NCI-H748 (cell line): ENCODE data around the gene WNT4.
"Not testable (repeated sequence)": the region's sequence is repeated elsewhere in the genome, so short reads cannot be mapped to it uniquely, and the experiment has no call there.

ENCODE experiments used
- DNase-seq: peaks from one replicate; lab custom pipeline; 2025; ENCODE audit not compliant: unreplicated experiment; lab: John Stamatoyannopoulos, UW

The WNT4 gene

DNA sequence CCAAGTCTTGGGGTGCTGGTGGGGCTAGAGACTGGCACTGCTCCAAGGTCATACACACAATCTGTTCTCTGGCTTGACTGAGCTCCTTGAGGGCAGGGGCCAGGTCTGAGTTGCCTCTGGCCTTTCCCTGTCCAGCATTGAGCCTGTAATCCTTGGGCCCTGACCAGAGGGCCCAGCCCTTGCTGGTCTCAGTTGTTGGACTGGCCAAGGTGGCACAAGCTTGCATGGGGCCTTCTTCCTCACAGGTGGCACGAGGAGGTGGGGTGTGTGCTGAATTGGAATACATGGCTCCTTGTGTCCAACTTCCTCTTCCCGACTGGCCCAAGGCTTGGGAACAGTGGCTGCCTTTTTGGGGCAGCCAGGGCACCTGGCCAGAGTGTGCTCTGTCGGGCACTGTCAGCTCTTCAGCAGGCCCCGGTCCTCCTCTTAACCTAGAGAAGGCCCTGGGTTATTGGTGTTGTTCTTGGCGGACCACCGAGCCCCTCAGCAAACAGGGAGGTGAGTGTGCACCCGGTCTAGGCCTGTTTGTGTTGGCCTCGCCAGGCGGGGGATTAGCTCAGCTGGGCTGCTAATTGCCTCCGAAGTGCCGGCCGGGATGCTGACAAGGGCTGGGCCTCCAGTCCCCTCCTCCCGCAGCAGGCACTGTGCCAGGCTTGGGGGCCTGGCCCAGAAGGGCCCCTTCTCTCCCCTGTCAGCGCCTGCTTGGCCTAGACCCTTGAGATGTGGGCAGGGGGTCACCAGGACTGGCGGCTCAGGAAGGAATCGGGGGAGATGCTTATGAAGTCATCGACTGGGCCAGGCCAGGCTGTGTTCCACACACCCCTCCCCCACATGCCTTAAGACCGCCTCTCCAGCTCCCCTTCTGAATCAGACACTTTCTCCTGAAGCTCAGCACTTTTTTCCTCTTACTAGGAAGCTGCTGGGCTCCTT, 28.5 kb downstream of the WNT4 start:
- DNase-seq, result peak; percentile 4

DNA sequence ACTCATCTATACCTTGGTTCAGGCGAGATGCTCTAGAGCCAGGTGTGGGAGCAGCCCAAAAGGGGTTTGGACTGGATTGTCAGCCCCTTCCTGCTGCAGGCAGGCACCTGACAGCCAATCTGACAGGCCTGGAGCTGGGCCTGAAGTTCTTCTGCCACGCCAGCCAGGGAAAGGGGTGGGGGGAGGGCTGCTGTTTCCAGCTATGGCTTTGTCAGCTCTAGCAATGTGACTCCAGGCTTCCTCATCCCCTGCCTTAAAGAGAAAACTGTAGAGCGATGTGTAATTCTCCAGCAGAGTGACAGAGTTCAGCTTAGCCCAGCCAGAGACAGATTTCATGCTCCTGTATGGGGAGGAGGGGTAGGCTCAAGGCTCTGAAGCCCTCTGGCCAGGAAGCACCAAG, 30.3 kb downstream of the WNT4 start:
- DNase-seq, result no peak

DNA sequence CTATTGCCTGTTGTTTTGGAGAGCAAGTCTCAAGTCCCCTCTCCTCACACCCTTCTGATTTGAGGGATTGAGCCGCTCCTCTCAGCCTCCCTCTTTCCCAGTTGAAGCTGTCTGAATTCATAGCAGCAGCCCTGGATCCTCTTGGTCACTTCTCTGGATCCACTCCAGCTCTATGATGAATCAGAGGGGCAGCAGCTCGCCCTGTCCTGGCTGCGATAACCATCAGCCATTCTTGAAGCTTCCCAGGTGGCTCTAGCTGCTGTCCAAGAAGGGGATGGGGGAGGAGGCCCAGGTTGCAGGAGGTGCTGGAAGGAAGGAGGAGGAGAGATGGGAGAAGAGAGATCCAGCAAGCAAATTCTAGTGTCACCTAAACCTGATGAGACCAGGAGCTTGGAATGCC, 31.3 kb downstream of the WNT4 start:
- no peak for DNase-seq

DNA sequence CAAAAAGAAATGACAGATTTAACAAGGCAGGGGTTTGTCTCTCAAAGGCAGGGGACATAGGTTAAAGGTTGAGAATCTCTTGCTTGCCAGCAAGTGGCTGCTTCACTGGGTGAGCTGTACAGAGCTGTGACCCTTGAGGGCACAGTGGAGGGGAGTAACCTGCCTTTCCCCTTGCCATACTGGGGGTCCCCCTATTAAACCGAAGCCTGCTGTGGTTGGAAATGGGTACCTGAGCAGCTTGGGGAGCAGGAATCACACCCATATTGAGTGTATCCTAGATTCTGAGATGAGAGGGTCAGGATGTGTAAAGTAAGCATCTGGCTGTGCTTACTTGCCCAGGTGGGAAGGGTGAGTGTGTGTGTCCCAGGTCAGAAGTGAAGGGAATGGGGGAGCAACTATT, 31.8 kb downstream of the WNT4 start:
- no peak for DNase-seq

DNA sequence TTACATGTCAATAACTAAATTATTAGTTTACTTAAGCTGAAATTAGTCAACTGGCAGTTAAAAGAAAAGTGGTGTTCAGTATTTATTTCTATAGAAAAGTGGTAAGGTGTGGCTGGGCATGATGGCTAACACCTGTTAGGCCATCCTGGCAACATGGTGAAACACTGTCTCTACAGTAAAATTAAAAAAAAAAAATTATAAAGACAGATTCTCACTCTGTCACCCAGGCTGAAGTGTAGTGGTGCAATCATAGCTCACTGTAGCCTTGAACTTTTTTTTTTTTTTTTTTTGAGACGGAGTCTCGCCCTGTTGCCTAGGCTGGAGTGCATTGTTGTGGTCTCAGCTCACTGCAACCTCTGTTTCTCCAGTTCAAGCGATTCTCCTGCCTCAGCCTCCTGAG, 32.9 kb downstream of the WNT4 start:
- DNase-seq, result peak; percentile 76

DNA sequence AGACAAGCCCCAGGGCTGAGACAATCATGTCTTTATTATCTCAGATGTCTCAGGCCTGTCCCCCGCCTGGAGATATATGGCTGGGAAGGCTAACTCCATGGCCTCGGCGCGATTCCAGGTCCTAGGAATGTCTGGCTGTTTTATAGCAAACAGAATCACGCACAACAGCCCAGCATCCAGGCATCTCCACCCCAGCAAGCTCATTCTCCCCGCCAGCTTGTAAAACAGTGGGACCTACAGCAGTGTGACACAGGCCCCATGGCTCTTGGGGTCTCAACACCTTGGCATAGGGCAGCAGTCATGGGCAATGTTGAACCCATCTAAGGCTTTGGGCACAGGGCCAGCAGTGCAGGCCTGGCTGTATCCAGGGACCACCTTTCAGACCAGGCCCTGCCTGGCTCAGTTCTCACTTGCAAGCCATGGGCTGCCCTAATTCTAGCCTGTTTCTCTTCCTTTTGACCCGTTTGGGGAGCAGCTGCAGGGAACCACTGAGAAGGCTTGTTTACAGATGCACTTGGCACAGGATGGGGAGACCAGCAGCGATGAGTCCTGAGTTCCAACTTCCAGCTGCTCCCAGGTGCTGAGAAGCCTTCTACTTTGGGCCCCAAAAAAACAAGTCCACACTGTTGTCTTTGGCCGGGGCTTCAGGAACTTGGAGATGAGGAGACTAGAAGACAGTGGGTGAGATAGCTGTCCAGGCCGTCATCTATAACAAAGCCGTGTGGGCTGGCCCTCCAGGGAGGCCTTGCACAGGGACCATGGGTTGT, 34.4 kb downstream of the WNT4 start:
- no peak for DNase-seq

DNA sequence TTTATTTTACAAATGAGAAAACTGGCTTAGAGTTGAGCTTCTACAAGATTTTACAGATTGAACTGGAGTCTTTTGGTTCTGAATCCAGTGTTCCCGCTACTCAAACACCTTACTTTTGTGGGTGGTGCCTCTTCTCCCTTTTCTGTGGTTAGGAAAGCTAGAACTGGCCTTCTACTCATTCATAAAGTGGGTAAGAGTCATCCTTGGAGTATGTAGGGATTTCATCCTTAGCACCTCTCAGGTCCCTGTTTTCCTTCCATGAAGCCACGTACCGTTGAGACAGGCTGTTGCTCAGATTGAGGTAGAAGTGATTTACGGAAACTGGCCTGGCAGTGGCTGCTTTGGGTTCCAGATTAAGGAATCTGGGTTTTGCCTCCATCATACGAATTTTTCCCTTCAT, 35.8 kb downstream of the WNT4 start:
- no peak for DNase-seq

DNA sequence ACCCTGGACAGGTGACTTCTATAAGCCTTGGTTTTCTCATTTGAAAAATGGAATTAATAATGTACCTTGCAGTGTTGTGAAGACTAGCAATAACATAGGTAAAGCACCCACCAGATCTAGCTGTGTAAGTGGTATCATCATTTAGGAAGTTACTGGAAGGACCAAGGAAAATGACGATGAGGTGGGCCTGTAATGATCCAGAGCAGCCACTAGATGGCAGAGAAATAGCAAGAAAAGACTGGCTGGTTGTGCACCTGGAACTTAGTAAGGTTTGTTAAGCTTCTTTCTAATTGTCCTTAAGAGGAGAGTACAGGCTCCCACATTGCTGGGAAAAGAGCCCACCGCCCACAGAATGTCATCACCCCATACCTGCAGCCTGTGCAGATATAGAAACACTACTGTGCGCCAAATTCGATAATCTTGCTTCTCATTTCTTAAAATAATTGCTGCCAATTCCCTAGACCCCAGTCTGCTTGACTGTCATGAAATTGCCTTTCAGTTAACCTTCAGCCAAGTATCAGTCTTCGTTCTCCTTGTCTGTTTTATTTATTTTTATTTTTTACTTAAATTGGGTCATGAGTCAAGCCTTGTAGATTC, 37.2 kb downstream of the WNT4 start:
- peak; percentile 53 for DNase-seq

DNA sequence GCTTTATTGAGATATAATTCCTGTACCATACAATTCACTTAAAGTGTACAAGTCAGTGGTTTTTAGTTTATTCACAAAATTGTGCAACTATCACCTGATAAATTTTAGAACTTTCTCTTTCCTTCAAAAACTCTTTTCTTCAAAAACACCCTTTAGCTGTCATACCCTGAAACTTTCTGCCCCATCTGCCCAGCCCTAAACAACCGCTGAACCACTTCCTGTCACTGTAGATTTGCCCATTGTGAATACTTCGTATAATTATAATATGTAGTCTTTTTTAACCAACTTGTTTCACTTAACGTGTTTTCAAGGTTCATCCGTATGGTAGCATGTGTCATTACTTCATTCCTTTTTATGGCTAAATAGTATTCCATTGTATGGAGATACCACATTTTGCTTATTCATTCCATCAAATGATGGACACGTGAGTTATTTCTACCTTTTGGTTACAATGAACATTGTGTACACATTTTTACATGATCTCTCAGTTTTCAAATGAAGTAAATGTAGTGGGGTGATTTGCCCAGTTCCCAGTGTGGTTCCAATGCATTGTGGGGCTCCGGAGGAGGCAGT, 37.9 kb downstream of the WNT4 start:
- no peak for DNase-seq

DNA sequence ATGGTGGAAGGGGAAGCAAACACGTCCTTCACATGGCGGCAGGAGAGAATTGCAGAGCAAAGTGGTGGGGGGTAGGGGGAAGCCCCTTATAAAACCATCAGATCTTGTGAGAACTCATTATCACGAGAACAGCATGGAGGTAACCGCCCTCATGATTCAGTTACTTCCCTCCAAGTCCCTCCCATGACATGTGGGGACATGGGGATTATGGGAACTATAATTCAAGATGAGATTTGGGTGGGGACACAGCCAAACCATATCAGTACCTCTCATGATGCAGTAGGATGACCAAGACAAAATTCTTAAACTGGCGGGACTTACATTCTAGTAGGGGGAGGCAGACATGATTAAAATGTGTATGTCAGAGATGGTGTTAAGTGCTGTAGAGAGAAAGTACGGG, 38.8 kb downstream of the WNT4 start:
- DNase-seq, result no peak

DNA sequence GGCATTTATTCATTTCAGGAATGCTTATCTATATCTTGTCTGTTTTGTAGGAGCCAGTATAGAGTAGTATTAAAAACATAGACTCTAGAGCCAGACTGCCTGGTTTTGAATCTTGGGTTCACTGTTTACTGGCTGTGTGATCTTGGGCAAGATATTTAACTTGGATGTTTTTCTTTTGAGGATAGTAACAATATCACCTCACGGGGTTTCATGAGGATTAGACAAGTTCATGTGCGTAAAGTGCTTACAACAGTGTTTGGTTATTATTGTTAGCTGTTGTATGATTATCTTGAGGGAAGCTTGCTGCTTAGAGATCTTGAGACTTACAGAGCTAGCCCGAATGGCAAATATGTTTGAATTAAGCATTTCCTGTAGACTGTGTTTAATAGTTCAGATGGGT, 40.2 kb downstream of the WNT4 start:
- DNase-seq, result no peak

DNA sequence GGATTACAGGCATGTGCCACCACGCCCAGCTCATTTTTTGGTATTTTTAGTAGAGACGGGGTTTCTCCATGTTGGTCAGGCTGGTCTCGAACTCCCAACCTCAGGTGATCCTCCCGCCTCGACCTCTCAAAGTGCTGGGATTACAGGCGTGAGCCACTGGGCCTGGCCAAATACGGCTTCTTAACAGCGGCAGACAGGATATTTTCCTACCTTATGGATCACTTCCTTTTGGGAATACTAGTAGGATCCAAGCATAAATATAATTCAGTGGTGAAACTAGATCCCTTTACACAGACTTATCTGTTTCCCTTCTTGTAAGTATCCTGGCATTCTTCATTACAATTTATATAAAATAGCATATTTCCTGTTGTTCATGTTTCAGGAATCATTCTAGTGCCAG, 40.9 kb downstream of the WNT4 start:
- no peak for DNase-seq

DNA sequence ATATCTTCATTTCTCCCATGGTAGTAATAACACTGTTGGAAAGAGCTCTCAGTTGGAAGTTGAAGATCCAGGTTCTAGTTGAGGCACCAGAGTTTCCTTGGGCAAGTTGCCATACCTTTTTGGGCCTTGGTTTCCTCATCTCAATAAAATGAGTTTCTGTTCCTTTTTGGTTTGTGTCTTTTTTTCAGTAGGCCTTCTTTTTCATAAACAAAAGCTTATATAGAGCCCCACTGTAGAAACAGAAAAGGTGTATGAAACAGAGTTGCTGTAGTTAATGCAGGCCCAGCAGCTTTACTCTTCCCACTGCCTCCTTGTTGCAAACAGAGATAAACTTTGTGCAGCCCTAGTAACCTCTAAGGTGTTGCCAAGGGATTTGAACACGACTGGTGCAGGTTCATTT, 41.7 kb downstream of the WNT4 start:
- no peak for DNase-seq

DNA sequence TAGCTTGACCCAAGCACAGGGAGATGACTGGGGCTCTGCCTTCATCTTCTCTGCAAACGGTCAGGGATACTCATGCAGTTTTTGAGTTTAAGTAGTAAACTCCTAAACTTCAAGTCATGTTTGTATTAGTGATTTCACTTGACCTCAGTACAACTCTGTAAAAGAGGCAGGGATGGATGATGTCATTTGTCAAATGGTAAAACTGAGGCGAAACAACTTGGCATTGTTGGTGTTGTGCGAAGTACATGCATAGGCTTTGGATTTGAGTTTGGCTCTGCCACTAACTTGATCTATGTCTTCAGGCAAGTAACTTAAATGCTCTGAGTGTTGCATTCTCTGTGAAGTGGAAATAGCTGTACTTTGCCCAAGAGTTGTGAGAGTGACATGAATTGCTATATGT, 42.7 kb downstream of the WNT4 start:
- no peak for DNase-seq

DNA sequence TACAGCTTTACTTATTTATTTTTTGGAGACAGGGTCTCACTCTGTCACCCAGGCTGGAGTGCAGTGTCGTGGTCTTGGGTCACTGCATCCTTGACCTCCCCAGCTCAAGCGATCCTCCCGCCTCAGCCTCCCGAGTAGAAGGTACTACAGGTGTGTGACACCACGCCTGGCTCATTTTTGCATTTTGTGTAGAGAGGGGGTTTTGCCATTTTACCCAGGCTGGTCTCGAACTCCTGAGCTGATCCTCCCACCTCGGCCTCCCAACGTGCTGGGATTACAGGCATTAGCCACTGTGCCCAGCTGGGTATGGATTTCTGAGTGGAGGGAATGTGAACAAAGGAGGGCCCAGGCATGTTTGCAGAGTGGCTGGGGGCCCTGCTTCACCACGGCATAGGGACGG, 44.1 kb downstream of the WNT4 start:
- no peak for DNase-seq

DNA sequence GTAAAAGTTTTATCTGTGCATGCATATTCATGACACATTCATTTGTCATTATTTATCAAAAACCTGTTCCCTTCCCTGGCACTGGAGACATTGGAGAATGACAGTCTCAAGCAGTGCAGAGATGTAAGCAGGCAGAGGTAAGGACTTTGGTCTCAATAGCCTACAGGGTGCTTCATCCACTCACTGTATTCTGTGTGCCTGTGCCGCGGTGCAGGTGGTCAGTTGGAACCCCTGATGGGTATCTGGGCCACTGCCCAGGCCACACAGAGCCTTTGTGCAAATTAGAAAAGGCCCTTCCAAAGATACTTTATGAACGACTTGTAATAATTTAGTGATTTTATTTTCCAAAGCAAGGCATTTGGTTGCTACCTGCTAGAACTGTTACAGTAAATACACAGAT, 46.4 kb downstream of the WNT4 start:
- DNase-seq, result no peak

DNA sequence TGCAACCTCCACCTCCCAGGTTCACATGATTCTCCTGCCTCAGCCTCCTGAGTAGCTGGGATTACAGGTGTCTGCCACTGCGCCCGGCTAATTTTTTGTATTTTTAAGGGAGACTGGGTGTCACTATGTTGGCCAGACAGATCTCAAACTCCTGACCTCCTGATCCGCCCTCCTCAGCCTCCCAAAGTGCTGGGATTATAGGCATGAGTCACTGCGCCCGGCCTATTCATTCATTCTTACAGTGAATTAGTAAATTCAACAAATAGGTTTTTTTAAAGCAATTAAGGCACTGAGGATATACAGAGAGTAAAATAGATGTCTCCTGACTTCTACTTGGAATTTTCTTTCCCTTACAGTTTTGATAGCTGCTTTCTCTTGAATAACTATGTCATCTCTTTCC, 46.9 kb downstream of the WNT4 start:
- DNase-seq, result no peak

DNA sequence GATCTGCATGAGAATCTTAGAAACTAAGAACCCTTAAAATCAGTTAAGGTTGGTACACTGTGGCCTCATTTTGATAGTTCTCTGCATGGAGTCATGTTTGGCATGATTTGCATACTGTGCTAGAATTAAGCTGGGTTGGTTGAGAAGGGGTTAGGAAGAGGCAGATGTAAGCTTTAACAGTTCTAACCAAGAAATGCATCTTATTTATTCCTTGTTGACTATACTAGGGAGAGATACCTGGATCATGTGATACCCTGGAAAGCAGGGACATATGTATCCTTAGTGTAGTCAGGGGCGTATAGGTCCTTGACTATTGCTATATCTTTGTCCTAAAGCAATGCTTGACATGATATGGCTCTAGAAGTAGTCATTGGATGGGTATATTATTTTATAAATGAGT, 49.4 kb downstream of the WNT4 start:
- no peak for DNase-seq

DNA sequence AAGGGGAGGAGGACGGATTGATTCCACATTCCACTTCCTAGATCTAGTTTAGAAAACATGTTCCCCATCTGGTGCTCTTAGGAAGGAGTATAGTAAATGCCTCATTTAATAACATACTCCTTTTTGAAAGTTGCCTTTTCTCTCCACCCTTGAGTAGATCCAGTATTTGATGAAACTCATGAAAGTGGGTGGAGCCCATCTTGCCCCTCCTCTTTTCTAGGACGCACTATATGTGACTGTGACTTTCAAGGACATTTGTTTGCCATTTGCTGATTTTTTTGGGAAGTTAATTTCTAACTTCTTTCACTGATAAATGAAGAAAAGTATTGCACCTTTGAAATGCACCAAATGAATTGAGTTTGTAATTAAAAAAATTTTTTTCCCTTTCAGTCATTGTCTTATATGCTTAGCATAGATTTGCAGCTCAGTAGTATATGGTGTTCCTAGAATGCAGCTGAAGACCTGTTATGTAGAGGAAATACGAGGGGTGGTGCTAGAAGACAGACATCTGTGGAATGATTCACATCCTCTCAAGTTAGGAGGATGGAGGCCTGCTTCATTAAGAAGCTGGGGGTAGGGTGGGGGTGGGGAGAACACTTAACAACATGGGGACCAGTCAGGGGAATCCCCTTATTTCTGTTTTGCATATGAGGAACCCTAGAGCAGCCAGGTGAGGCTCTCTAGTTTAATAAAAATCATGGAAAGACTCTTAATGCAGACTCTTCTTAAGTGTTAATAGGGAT, 50.7 kb downstream of the WNT4 start:
- DNase-seq, result not testable (repeated sequence)

DNA sequence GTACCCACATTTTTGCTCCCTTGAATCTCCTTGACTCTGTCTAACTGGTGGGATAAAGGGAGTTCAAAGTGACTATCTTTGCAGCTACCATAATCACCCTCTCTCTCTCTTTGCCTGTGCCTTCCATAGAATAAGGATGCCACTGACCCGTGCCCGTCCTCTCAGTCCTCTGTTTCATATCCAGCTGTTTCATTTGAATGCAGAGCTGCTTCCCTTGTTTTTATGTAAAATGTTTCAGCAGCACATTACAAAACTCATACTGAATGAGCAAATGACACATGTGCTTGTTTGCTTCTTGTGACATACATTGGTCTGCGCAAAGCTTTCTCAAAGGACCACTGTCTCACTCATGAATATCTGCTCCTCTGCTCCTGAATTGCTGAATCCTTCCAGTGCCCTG, 52.0 kb downstream of the WNT4 start:
- DNase-seq, result no peak

DNA sequence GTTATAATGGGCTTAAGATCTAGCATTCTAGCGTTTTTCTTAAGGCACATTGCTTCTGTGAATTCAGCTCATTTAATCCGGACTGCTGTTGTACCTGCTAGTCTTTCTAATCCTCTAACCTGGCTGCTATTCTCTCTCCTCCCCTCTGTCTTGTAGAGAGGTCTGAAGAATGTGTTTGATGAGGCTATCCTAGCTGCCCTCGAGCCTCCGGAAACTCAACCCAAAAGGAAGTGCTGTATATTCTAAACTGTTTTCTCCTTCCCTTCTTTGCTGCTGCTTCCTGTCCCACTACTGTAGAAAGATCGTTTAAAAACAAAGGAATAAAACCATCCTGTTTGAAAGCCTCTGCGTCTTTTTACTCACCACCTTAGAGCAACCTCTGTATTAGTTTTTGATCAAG, 53.1 kb downstream of the WNT4 start:
- DNase-seq, result no peak
